ENCODE measurements around the gene SMIM35. TPM values are rescaled to one million over a fixed set of nuclear protein-coding genes. Genes with fewer than 3 reads are reported as not detected.

SMIM35 gene
- total RNA-seq, 4 donors from 2014 or later = not detected

DNA sequence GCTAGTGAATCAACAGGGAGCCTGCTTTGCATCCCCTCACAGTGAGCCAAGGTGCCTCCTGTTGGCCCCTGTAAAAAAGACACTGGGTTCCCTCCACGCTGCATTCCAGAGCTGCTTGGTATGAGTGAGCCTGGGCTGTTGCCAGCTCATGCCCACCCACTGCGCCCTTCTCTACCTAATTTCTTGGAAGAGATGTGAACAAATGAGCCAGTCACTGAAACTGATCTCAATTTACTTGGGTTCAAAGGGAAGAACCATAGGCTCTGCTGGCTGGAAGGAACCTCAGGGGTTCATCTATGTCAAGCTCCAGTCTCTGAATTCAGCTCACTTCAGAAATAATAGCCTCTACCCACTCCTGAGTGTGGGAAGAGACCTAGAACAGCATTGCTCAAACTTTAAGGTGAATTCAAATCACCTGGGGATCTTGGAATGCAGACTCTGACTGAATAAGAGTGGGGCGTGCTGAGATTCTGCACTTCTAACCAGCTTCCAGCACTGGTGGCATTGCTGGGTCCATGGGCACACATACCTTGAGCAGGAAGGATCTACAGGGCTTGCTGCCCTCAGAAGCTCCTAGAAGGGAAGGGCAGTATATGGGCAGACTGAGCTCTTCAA is 15.2 kb downstream of the SMIM35 start:
- Histone ChIP-seq H3K9me3 (no peaks in the 10 kb centered on the region), H3K27me3 (no peaks in the 10 kb centered on the region), H3K36me3 (no peaks in the 10 kb centered on the region), H3K4me1 (peaks cover 0 to 5% (median 2%) of the 10 kb centered on the region in 4 donors), H3K27ac (no peak overlapping the region), H3K4me3 (no peak overlapping the region)
- TF ChIP-seq POLR2A (IDR thresholded peaks at IDR 0.05) = no peak
- TF ChIP-seq, protein P1, sequence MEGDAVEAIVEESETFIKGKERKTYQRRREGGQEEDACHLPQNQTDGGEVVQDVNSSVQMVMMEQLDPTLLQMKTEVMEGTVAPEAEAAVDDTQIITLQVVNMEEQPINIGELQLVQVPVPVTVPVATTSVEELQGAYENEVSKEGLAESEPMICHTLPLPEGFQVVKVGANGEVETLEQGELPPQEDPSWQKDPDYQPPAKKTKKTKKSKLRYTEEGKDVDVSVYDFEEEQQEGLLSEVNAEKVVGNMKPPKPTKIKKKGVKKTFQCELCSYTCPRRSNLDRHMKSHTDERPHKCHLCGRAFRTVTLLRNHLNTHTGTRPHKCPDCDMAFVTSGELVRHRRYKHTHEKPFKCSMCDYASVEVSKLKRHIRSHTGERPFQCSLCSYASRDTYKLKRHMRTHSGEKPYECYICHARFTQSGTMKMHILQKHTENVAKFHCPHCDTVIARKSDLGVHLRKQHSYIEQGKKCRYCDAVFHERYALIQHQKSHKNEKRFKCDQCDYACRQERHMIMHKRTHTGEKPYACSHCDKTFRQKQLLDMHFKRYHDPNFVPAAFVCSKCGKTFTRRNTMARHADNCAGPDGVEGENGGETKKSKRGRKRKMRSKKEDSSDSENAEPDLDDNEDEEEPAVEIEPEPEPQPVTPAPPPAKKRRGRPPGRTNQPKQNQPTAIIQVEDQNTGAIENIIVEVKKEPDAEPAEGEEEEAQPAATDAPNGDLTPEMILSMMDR (IDR thresholded peaks at IDR 0.05) = no peak
- DNase-seq = no peak

DNA sequence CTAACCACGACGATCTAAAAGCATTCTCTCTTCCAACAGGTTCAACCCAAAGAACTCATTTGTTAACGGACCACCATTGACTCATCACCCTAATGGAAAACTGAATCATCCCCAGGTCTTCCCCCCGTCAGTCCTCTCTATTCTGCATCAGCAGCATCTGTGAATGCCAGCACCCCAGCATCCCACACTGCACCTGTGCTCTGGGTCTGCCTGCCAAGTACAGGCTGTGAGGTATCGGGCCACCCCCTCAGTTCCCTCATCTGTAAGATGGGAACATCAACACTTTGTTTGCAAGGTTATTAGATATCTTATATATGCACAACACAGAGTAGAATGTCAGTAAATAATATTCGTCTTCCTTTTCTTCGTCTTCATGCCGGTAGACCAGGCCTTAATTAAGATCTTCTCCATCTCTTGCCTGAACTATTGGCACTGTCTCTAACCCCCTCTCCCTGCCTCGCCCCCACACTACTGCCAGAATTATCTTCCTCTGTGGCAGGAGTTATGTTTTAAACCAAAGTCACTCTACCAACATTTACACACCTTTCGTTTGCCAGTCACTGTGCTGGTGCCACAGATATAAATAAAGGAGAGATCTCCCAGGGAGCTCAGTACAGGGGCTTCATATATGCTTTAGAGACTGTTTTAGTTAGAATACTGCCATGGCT is 17.7 kb downstream of the SMIM35 start:
- TF ChIP-seq POLR2A (IDR thresholded peaks at IDR 0.05) = no peak
- TF ChIP-seq, protein P1 (IDR thresholded peaks at IDR 0.05) = no peak
- no peaks in the 10 kb centered on the region for H3K27me3 ChIP-seq
- no peak overlapping the region for H3K27ac ChIP-seq
- no peaks in the 10 kb centered on the region for H3K4me1 ChIP-seq
- DNase-seq = no peak
- H3K9me3 ChIP-seq = no peaks in the 10 kb centered on the region
- H3K36me3 ChIP-seq = no peaks in the 10 kb centered on the region
- H3K4me3 ChIP-seq = no peak overlapping the region

DNA sequence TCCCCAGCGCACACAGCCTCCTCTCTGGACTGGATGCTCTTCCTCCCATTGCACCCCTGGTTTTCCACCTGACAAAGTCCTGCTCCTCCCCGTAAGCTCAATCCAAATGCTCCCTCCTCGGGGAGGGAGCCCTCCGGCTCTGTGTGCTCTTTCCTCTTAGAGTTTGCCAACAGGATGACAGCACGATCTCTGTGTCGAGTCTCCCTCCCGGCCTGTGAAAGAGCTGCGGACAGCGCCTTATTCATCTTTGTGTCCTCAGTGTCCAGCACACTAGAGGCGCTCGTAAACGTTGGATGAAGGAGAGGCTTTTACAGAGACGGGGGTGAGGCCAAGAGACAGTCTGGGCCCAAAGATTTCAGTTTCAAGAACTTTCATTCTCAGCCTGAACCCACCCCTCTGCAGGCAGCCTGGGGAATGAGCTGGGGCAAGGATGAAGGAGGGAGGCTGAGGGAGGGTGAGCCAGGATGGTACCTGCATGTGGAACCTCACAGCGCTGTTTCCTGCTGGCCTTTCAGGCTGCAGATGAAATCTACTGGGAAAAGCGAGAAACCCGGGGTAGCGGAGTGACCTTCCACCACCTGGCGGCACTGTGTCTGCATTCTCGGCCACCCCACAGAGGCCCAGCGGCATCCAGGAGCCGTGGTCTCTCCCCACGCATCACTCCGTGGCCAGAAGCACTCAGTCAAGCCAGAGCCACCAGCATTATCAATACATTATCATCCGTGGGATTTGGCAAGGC is 18.4 kb downstream of the SMIM35 start:
- H3K9me3 ChIP-seq = no peaks in the 10 kb centered on the region
- no peak overlapping the region for H3K4me3 ChIP-seq
- H3K27ac ChIP-seq = no peak overlapping the region
- TF ChIP-seq, protein P1 (IDR thresholded peaks at IDR 0.05) = no peak
- TF ChIP-seq POLR2A (IDR thresholded peaks at IDR 0.05) = no peak
- no peak for DNase-seq
- H3K36me3 ChIP-seq = no peaks in the 10 kb centered on the region
- H3K27me3 ChIP-seq = no peaks in the 10 kb centered on the region
- no peaks in the 10 kb centered on the region for H3K4me1 ChIP-seq

DNA sequence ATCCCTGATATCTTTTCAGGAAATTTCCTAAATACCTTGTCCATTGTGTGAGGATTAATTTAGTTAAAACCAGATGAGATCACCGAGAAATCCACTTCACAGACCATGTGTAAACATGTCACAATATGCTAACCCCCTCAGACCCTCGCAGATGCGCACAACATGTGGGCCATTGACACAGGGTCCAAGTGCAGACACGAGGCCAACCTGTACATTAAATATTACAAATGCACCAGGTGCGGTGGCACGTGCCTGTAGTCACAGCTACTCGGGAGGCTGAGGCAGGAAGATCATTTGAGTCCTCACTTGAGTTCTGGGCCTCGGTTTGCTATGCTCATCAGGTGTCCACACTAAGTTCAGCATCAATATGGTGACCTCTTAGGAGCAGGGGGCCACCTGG is 19.8 kb downstream of the SMIM35 start:
- Histone ChIP-seq H3K4me3 (no peak overlapping the region), H3K9me3 (no peaks in the 10 kb centered on the region), H3K27me3 (no peaks in the 10 kb centered on the region), H3K36me3 (no peaks in the 10 kb centered on the region), H3K4me1 (no peaks in the 10 kb centered on the region), H3K27ac (no peak overlapping the region)
- TF ChIP-seq, protein P1 (IDR thresholded peaks at IDR 0.05) = no peak
- TF ChIP-seq POLR2A (IDR thresholded peaks at IDR 0.05) = no peak
- no peak for DNase-seq

DNA sequence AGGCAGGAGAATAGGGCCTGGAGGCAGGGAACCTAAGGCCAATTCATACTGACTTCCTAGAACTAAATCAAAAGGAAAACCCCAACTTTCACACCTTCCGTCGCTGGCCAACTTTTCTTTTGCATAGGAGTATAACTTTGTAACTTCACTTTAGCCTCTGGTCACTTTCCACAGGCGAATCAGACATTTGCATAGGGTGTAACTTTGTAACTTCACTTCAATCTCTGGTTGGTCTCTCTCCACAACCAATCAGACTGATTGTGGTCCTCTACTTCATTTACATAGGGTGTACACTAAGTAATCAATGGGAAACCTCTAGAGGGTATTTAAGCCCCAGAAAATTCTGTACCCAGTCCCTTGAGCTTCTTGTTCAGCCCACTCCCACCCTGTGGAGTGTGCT is 21.4 kb downstream of the SMIM35 start:
- no peak for TF ChIP-seq POLR2A (IDR thresholded peaks at IDR 0.05)
- TF ChIP-seq, protein P1 (IDR thresholded peaks at IDR 0.05) = no peak
- no peaks in the 10 kb centered on the region for H3K9me3 ChIP-seq
- DNase-seq = no peak

More for the DNA sequence above, 21.4 kb downstream of the SMIM35 start:
- Histone ChIP-seq H3K27ac (no peak overlapping the region), H3K4me1 (no peaks in the 10 kb centered on the region), H3K27me3 (no peaks in the 10 kb centered on the region), H3K36me3 (no peaks in the 10 kb centered on the region), H3K4me3 (no peak overlapping the region)
